ENCODE measurements around the gene KIF13A.

- no peak for TF ChIP-seq POLR2A (IDR thresholded peaks at IDR 0.05)
- TF ChIP-seq, protein P1, sequence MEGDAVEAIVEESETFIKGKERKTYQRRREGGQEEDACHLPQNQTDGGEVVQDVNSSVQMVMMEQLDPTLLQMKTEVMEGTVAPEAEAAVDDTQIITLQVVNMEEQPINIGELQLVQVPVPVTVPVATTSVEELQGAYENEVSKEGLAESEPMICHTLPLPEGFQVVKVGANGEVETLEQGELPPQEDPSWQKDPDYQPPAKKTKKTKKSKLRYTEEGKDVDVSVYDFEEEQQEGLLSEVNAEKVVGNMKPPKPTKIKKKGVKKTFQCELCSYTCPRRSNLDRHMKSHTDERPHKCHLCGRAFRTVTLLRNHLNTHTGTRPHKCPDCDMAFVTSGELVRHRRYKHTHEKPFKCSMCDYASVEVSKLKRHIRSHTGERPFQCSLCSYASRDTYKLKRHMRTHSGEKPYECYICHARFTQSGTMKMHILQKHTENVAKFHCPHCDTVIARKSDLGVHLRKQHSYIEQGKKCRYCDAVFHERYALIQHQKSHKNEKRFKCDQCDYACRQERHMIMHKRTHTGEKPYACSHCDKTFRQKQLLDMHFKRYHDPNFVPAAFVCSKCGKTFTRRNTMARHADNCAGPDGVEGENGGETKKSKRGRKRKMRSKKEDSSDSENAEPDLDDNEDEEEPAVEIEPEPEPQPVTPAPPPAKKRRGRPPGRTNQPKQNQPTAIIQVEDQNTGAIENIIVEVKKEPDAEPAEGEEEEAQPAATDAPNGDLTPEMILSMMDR (IDR thresholded peaks at IDR 0.05) = no peak
Observed at GRCh38 chr6:17938901-17939300, 48.5 kb downstream of the KIF13A start.
